Skin epidermis (tissue), 12 donors: ENCODE data around the gene HMGN4.
A peak's percentile ranks its signal among the peaks of the same experiment; 100 is the strongest.
"Not testable (repeated sequence)": the region's sequence is repeated elsewhere in the genome, so short reads cannot be mapped to it uniquely, and the experiment has no call there.

Source experiments
- H3K27ac ChIP-seq, 21 experiments: fragments of 200-600 bp; sonication (generic) in 11 of 21; one replicate each; pipeline ENCODE4 v1.5.0; 2020; ENCODE audit warnings: mild to moderate bottlenecking in 3 of 21, inconsistent platforms in 2 of 21, moderate library complexity in 2 of 21
- H3K4me3 ChIP-seq, 7 experiments: fragments of 200-600 bp; sonication (generic) in 2 of 7; one replicate each; pipeline ENCODE4 v1.5.0; 2020; ENCODE audit warnings: inconsistent platforms in 2 of 7, mild to moderate bottlenecking in 2 of 7, moderate library complexity in 1 of 7

HMGN4 gene

GRCh38 chr6:26521600-26522391 is 16.4 kb upstream of the HMGN4 start:
- Histone ChIP-seq H3K27ac (peak overlapping the region; percentile 87 to 99 (median 96)), H3K4me3 (peak overlapping the region; percentile 40 to 55 (median 52))

- Histone ChIP-seq H3K27ac (peak overlapping the region in 19 of 21 experiments; percentile 87 to 99 (median 97)), H3K4me3 (peak overlapping the region in 6 of 7 experiments; percentile 40 to 55 (median 52))
Observed at GRCh38 chr6:26522486-26523228, 15.5 kb upstream of the HMGN4 start.

GRCh38 chr6:26524314-26524713 is 13.9 kb upstream of the HMGN4 start:
- not testable (repeated sequence) for H3K27ac ChIP-seq, H3K4me3 ChIP-seq

- Histone ChIP-seq H3K4me3 (no peak overlapping the region), H3K27ac (no peak overlapping the region)
Observed at GRCh38 chr6:26524722-26525370, 13.3 kb upstream of the HMGN4 start.

- Histone ChIP-seq H3K27ac (no peak overlapping the region), H3K4me3 (no peak overlapping the region)
Observed at GRCh38 chr6:26525838-26526237, 12.3 kb upstream of the HMGN4 start.

GRCh38 chr6:26526928-26527327 is 11.2 kb upstream of the HMGN4 start:
- Histone ChIP-seq H3K27ac (no peak overlapping the region), H3K4me3 (no peak overlapping the region)

- H3K4me3 ChIP-seq = no peak overlapping the region
- no peak overlapping the region for H3K27ac ChIP-seq
Observed at GRCh38 chr6:26530203-26530602, 8.0 kb upstream of the HMGN4 start.

GRCh38 chr6:26531897-26532296 is 6.3 kb upstream of the HMGN4 start:
- no peak overlapping the region for H3K4me3 ChIP-seq
- peak overlapping the region in 9 of 21 experiments; percentile 4 to 84 (median 61) for H3K27ac ChIP-seq

- peak overlapping the region in 20 of 21 experiments; percentile 4 to 87 (median 66) for H3K27ac ChIP-seq
- H3K4me3 ChIP-seq = peak overlapping the region; percentile 35 to 59 (median 50)
Observed at GRCh38 chr6:26532699-26533531, 5.3 kb upstream of the HMGN4 start.

- peak overlapping the region; percentile 35 to 59 (median 50) for H3K4me3 ChIP-seq
- H3K27ac ChIP-seq = peak overlapping the region in 19 of 21 experiments; percentile 4 to 87 (median 68)
Observed at GRCh38 chr6:26533532-26533931, 4.6 kb upstream of the HMGN4 start.

- H3K4me3 ChIP-seq = no peak overlapping the region
- H3K27ac ChIP-seq = no peak overlapping the region
Observed at GRCh38 chr6:26534681-26535465, 3.3 kb upstream of the HMGN4 start.

GRCh38 chr6:26536571-26537159 is 1.5 kb upstream of the HMGN4 start:
- Histone ChIP-seq H3K27ac (peak overlapping the region; percentile 25 to 97 (median 91)), H3K4me3 (peak overlapping the region; percentile 67 to 91 (median 77))

- Histone ChIP-seq H3K4me3 (peak overlapping the region; percentile 67 to 91 (median 77)), H3K27ac (peak overlapping the region in 20 of 21 experiments; percentile 81 to 97 (median 92))
Observed at GRCh38 chr6:26537160-26537845, 863 bp upstream of the HMGN4 start.

GRCh38 chr6:26538572-26538902 is 371 bp downstream of the HMGN4 start:
- peak overlapping the region; percentile 65 to 97 (median 91) for H3K27ac ChIP-seq
- H3K4me3 ChIP-seq = peak overlapping the region; percentile 67 to 91 (median 77)

- peak overlapping the region in 17 of 21 experiments; percentile 81 to 97 (median 92) for H3K27ac ChIP-seq
Observed at GRCh38 chr6:26539071-26539615, 977 bp downstream of the HMGN4 start.

GRCh38 chr6:26541579-26541978 is 3.4 kb downstream of the HMGN4 start:
- Histone ChIP-seq H3K27ac (no peak overlapping the region), H3K4me3 (no peak overlapping the region)

More at GRCh38 chr6:26539071-26539615, 977 bp downstream of the HMGN4 start:
- peak overlapping the region; percentile 67 to 91 (median 77) for H3K4me3 ChIP-seq

- H3K27ac ChIP-seq = no peak overlapping the region
- H3K4me3 ChIP-seq = no peak overlapping the region
Observed at GRCh38 chr6:26543953-26544352, 5.8 kb downstream of the HMGN4 start.
